Measurements from ENCODE around the gene TMEM154. TPM values are rescaled to one million over a fixed set of nuclear protein-coding genes. Genes with fewer than 3 reads are reported as not detected.

Gene TMEM154
- total RNA-seq, 1 donor from 2014 or later = 120 TPM

DNA sequence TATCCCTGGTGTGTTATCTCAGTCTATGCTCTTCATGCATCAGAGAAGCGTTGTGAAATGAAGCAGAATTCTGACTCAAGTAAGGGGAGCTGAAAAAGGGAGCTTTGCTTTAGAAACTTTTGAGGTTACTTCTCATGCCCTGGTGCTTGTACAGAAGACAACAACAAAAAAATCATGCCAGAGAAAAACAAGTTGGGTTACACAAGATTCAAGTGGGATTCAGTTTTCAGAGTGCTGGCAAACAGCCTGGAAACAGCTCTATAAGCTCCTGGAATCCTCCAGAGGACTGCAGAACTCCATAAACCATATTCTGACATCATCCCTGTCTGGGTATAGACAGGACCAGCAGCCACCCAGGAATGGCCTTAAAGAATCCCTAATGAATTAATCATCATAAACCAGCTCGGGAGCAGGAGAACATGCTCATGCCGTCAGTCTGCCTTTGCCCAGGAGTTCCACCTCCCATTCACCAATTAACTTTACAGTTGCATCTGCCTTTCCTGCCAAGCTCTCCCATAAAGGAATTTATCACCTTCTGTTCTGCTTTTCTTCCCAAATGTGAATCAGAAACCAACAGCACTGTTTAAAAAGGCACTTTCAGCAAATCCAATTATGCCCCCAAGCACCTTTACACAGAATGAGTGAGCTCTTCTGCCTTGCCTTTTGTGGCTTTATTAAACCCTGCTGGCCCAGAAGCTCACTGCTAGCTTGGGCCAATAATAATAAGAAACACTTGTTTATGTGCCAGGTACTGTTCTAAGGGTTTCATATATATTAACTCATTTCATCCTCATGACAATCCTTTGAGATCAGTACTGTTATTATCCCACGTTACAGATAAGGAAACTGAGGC, 89.4 kb downstream of the TMEM154 start:
- peak; percentile 92 for ATAC-seq

DNA sequence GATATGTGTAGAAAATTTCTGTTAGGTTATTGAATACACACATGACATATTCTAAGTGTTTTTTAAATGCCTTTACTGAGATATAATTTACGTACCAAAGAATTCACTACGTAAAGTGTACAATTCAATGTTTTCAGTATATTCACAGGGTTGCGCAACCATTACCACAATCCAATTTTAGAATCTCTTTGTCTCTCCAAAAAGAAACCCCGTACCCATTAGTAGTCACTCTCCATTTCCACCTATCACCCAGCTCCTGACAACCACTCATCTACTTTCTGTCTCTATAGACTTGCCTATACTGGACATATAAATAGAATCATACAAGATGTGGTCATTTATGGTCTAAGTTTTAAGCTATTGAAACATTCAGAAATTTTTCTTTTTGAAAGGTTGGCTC, 90.9 kb downstream of the TMEM154 start:
- ATAC-seq = no peak

DNA sequence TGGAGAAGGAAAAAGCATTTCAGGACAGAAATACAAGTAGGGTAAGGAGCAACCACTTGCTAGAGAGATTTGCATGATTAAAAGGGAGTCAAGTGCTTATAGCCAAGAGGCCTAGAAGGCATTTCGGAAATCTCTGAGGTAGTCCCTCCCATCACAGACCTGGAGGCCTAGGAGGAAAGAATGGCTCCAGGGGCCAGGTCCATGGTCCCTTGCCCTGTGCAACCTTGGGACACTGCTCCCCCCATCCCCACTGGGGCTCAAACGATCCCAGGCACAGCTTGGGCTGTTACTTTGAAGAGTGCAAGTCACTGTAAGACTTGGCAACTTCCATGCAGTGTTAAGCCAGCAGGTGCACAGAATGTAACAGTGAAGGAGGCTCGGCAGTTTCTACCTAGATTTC, 92.7 kb downstream of the TMEM154 start:
- no peak for ATAC-seq

DNA sequence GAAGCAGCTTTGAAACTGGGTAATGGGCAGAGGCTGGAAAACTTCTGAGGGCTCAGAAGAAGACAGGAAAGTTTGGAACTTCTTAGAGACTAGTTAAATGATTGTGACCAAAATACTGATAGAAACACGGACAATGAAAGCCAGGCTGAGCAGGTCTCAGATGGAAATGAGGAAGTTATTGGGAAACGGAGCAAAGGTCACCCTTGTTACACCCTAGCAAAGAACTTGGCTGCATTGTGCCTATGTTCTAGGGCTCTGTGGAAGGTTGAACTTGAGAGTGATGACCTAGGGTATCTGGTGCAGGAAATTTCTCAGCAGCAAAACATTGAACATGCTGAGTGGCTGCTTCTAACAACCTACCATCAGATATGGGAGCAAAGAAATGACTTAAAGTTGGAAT, 93.1 kb downstream of the TMEM154 start:
- no peak for ATAC-seq

DNA sequence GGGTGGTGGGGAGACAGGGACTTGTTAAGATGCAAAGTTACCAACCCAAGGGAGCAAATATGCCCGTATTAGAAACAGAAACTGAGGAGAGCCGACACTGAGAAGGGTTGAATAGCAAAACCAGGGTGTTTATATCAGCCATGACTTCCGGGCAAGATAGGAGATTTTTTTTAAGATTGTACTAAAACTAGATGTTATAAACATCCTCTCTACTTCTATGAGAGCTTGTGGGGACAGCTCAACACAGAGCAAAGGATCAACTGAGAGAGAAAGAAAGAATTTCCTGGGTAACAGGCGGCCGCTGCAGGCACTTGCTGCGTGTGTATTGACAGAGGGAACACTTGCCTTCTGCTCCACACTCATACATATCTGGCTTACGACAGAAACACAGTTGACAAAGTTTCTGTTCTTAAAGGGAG, 94.8 kb downstream of the TMEM154 start:
- no peak for ATAC-seq

DNA sequence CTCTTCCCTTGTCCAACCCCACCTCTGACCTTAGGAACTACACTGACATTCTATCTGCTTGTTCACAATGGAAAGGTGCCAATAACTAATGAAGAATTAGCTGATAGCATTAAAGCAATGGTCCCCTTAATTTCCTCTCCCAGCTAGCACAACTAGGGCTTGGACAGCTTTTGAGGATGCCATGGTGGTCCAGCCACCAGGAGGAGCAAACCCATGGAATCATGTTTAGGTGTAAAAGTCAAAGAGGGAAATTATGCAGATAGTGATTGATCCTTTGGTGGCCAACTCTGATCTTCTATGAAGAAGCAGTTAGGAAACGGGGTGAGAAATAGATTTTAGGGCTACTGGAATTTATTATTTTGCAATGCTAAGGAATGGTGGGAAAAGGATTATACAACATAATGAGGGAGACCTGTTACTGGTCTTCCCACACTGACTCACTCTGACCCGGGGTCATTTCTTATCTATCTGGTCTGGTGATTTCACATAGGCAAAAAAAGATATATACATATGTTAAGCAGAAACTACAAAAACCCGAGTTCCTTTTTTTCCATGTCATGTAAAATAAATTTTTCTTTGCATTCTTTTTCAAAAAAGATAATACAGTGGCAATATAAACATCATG, 98.1 kb downstream of the TMEM154 start:
- ATAC-seq = no peak

DNA sequence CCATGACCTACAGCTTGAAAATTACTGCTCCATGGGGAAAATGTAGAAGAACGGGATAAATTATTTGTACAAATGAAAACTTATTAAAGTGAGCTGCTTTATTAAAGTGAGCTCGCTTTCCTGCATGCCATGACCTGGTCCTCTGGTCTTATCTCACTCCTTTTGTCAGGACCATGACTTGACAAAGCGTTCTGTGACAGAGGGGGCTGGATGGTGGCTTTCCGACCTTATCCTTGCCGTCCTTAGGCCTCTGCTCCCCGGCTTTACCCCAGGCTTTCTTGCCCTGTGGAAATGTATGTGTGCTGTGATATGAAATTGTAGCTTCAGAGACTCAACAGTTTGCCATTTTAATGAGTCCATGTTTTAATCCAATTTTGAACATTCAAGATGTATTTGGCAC, 99.9 kb downstream of the TMEM154 start:
- ATAC-seq = no peak

DNA sequence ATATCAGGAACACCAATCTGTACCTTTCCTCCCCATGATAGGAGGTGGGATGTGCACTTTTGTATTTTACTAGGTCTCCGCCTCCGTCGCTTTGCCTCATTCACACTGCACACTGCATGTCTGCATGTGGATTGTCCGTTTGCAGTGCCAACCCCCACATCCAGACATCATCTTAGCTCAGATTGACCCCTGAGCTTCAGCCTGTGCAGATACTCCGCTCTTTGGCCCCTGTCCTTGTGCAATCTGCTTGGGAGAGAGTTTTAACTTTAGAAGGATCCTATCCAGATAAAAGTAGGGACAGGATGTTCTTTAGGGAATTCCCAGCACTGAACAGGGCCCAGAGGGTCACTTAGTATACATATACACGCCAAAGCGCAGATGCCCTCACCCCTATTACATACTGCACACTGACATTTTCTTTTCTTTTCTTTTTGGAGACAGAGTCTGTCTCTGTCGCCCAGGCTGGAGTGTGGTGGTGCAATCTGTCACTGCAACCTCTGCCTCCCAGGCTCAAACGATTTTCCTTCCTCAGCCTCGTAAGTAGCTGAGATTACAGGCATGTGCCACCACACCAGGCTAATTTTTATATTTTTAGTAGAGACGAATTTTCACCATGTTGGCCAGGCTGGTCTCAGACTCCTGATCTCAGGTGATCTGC, 100.6 kb downstream of the TMEM154 start:
- ATAC-seq = no peak

DNA sequence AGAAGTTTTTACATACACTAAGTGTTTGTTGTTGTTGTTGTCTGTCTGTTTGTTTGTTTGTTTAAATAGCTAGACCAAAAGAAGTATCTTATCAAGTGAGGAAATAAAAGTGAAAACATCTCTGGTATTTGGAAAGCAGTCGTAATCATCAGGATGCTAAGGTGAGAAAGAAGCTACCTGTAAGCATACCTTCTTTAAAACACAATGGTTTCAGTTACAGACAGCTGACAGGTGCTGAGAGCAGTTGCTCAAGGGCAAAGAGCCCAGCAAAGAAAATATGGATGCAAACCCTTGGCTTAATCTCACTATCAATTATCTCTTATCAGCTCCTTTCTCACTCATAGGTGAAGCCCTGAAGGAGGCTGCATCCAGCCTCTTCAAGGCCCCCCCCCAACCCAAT, 101.1 kb downstream of the TMEM154 start:
- no peak for ATAC-seq

DNA sequence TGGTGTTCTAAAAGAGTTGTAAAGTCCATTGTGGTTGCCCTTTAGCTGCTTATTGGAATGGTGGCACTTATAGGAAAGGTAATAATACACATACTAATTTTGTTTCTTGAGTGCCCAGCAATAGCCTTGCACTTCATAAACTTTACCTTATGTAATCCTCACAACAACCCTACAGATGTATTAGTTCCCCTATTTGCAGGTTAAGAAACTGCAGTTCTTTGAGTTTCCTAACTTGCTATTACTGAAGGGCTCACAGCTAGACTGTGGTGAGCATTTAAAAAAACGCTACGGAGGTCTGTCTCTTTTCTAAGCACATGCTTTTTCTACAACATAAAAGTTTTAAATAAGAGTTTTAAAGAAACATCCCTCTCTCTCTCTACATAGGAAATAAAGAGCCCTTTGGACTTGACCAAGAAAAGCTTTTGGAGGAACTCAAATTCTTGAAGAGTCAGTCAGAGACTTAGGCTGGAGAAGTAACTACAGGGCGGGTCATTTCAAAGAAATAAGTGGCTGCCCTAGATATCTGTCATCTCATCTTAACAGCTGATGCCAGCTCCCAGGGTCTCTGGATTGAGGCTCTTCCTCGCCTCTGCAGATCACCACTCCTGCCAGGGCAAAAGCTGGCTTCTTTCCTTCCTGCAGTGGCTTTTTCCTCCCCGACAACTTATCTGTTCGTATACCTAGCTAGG, 101.9 kb downstream of the TMEM154 start:
- no peak for ATAC-seq

DNA sequence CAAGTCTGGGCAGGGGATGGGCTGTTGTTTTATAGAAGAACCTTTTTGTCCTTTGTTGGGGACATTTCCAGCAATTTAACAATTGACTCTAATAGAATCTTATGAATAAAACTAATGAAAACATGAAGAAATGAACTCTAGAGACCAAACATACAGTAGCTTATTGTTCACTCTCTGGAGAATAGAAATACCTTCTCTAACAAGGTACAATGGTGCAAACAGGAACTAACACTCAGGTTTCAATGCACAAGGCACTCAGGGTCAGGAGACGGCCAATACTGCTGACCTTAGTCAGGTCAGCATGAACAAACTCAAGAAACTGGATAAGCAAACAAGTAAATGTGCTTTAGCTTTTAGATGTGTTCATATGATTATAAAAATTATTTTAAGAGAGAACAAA, 104.3 kb downstream of the TMEM154 start:
- no peak for ATAC-seq

DNA sequence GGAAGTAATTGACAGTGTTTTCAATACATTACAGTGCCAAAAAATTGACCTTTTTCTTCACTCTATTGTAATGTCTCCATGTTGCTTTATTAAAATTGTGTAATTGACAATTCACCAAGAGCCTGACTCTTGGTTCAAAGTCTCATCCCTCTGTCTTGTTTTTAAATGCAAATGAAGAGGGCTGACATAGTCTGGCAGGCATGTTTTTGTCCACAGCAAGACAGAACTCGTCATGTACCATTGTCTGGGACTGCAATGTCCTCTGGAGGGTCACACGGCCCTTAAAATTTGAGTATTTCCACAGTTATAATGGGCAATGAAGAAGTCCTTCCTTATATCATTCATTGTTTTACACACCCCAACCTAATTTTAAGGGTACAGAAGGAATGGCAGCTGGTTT, 105.9 kb downstream of the TMEM154 start:
- no peak for ATAC-seq

DNA sequence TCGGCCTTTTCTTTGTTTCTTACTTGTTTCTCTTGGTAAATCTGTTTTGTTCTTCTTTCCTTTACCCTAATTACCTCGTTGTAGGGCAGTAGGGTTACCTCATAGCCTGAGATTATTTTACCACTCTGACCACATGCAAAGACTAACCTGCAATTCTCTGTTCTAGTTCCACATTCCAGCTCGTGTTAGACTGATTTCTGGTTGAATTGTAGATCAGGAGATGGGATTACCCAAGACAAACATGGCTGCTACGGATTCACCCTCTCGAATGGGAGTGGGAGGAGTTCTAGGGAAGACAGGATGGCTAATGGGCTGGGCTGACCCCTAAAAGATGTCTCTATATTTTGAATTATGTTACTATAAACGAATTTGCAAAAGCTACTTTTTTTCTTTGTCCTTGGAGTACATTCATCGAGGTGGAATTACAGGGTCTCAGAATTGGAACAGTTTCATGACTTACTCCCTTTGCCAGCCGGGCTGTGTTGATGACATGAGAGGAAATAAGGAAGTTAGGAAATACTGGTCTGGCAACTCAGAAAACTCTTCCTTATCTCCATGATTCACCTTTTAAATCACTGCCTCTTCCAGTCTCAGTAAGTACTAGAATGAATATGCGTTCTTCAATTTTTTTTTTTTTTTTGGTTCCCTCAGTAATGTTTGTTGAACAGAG, 107.2 kb downstream of the TMEM154 start:
- ATAC-seq = peak; percentile 89

DNA sequence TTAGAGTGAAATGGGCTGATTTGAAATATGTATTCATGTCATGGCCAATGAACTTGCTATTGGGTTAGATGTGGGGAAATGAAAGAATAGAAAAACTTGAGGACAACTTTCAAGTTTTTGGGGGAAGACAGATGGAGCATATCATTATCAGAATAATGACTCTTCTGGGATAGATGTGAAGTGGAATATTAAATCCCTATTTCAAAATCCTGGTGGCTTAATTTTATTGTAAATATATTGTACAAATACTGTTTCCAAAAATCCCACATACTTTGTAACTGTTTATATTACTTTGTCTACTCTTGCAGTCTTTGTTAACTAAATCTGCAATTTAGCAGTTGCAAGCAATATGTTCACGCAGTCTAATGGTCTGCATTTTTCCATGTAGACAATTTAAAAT, 108.0 kb downstream of the TMEM154 start:
- ATAC-seq = no peak

DNA sequence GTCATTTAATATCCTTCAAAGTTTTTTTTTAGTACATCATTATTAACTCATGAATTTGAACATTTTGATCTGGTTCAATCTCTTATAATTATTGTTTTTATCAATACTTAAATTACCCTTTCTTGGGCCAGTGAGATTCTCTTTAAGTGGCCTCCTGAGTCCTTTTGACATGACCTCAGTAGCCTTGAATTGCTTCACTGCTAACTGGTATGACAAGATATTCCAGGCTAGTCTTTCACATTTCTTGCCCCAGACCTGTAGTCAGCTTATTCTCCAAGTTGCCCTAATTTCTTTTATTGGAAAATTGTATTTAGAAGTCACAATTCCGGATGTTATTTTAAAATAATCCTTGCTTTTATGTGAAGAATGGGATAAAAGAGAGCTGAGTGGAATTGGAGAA, 108.5 kb downstream of the TMEM154 start:
- peak; percentile 59 for ATAC-seq

Other genes starting within 250 kb of the TMEM154 start
- 29.5 TPM for gene FBXW7, start 143.9 kb downstream of the TMEM154 start, total RNA-seq
- gene TIGD4, start 99.7 kb upstream of the TMEM154 start, total RNA-seq = 0.08 TPM
- gene ARFIP1, start 100.0 kb upstream of the TMEM154 start, total RNA-seq = 29.8 TPM